Measurements from ENCODE around the gene UST. TPM values are rescaled to one million over a fixed set of nuclear protein-coding genes. Genes with fewer than 3 reads are reported as not detected.

Gene UST
- total RNA-seq, 1 experiment from 2014 or later = 10.0 TPM

DNA sequence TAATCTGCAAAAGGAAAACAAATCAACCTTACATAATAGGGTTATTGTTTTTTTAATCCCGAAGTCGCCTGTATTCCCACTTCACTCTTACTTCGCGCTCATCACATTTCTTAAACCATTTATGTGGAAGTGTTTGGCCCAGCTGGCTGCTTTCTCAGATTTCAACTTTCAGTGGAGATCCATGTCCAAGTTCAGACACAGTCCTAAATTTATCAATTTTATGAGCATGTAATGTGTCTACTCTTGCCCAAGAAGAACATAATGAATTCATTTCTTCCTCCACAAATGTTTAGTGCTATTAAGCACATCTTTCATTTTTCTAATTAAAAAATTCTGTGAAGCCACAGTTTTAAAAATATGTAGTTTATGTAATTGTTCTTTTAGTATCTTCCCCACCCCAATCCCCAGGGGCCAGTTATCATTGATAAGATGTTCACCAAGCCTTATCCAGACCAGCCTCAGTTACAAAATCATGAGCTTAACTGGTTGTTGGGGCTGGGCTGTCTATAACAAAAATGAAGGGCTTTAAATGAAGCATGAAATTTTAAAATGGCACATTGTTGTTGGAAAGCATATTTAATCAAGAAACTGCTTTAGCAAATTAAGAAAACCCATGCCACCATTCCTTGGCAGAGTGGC lies 151.7 kb downstream of the UST start:
- Mint-ChIP-seq H3K27ac (ENCODE audit: low read depth, unreplicated experiment) (no peak overlapping the region), H3K9me3 (ENCODE audit: unreplicated experiment) (no peaks in the 10 kb centered on the region), H3K4me3 (ENCODE audit: unreplicated experiment) (no peak overlapping the region), H3K36me3 (ENCODE audit: insufficient read depth, unreplicated experiment) (peaks cover 3% of the 10 kb centered on the region), H3K27me3 (ENCODE audit: insufficient read depth, unreplicated experiment) (no peaks in the 10 kb centered on the region), H3K4me1 (ENCODE audit: insufficient read depth, unreplicated experiment) (no peaks in the 10 kb centered on the region)
- ChIA-PET CTCF (interaction anchor here (0.7 kb wide), 1 partner anchor 418 kb away, joined by 3 read pairs; no protein-coding TSS in a partner anchor), POLR2A (interaction anchor here (0.6 kb wide), 1 partner anchor 12 kb away, joined by 3 read pairs; no protein-coding TSS in a partner anchor)
- BruUV-seq (replicated peaks) = no TSS peak
- intact Hi-C loops (cut with micrococcal nuclease) = no loop called here
- DNase-seq (ENCODE audit: unreplicated experiment) = no peak
- TF ChIP-seq, protein P1, sequence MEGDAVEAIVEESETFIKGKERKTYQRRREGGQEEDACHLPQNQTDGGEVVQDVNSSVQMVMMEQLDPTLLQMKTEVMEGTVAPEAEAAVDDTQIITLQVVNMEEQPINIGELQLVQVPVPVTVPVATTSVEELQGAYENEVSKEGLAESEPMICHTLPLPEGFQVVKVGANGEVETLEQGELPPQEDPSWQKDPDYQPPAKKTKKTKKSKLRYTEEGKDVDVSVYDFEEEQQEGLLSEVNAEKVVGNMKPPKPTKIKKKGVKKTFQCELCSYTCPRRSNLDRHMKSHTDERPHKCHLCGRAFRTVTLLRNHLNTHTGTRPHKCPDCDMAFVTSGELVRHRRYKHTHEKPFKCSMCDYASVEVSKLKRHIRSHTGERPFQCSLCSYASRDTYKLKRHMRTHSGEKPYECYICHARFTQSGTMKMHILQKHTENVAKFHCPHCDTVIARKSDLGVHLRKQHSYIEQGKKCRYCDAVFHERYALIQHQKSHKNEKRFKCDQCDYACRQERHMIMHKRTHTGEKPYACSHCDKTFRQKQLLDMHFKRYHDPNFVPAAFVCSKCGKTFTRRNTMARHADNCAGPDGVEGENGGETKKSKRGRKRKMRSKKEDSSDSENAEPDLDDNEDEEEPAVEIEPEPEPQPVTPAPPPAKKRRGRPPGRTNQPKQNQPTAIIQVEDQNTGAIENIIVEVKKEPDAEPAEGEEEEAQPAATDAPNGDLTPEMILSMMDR (IDR thresholded peaks at IDR 0.05; ENCODE audit: unreplicated experiment) = no peak

DNA sequence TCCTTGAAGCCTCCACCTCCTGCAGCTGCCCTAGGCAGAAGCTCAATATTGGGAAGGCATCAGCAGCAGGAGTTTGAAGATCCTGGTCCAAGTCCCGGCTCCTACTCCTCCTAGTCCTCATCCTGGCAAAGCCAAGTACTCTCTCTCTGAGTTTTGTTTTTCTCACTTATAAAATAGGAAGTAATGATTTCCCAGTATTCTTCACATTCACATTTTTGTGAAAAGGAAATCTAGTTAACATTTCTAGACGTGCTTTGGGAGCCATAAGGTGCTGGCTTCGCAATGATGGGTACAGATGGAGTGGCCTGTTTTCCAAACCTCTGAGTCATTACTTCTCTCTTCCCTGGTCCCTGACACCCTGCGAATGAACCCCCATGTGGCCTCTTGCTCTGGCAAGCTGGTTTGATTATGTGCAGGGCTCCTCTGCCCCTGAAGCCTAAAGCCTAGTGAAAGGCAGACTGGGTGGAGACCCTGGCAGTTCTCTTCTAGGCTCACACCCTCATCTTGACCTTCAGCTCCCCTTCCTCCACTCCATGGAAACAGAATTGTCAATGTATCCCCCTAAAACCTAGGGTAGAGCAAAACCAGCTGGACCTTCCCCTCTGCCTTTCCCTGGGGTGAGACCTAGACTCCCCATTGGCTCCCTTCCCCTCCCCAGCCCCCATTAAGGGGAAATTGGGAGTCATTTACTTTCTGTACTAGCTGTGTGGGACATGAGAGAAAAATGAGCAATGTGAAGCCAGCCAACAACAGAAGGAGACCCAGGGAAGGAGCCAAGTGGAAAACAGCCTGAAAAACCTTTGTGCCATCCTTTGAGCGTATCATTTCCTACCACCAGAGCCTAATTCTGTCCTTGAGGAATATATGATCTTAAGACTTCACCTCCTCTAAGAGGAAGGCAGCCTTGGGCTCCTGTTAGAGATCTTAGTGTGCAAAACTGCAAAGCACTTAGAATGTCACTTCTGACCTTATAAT lies 158.4 kb downstream of the UST start:
- H3K4me3 Mint-ChIP-seq (ENCODE audit: unreplicated experiment) = no peak overlapping the region
- intact Hi-C loops (cut with micrococcal nuclease) = no loop called here
- no peaks in the 10 kb centered on the region for H3K36me3 Mint-ChIP-seq (ENCODE audit: insufficient read depth, unreplicated experiment)
- no peak overlapping the region for H3K27ac Mint-ChIP-seq (ENCODE audit: low read depth, unreplicated experiment)
- no peak for DNase-seq (ENCODE audit: unreplicated experiment)
- TF ChIP-seq, protein P1 (IDR thresholded peaks at IDR 0.05; ENCODE audit: unreplicated experiment) = no peak
- CTCF ChIA-PET = interaction anchor here (0.9 kb wide), 1 partner anchor 19 kb away, joined by 3 read pairs; no protein-coding TSS in a partner anchor
- H3K27me3 Mint-ChIP-seq (ENCODE audit: insufficient read depth, unreplicated experiment) = no peaks in the 10 kb centered on the region
- H3K9me3 Mint-ChIP-seq (ENCODE audit: unreplicated experiment) = no peaks in the 10 kb centered on the region
- H3K4me1 Mint-ChIP-seq (ENCODE audit: insufficient read depth, unreplicated experiment) = no peaks in the 10 kb centered on the region
- POLR2A ChIA-PET = no interaction called here
- BruUV-seq (replicated peaks) = no TSS peak

DNA sequence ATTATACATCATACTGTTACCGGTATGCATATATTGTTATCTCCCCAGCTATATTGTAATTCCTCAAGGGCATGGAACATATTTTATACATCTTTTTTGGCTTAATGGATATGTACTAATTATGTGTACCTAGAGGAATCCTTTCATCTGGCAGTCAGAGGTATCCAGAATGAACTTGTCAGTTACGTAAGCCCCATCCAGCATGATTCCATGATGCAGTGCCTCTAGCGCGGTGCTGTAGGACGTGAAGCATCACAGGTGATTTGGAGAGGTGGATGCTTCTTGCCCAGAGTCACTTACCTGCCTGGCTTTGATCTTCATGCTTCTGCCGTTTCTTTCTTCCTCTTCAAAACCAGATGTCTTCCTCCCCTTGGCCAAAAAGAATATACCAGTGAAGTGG lies 159.1 kb downstream of the UST start:
- Mint-ChIP-seq H3K4me1 (ENCODE audit: insufficient read depth, unreplicated experiment) (no peaks in the 10 kb centered on the region), H3K9me3 (ENCODE audit: unreplicated experiment) (no peaks in the 10 kb centered on the region), H3K36me3 (ENCODE audit: insufficient read depth, unreplicated experiment) (no peaks in the 10 kb centered on the region), H3K4me3 (ENCODE audit: unreplicated experiment) (no peak overlapping the region), H3K27me3 (ENCODE audit: insufficient read depth, unreplicated experiment) (no peaks in the 10 kb centered on the region), H3K27ac (ENCODE audit: low read depth, unreplicated experiment) (no peak overlapping the region)
- CTCF ChIA-PET = interaction anchor here (0.9 kb wide), 1 partner anchor 20 kb away, joined by 3 read pairs; no protein-coding TSS in a partner anchor
- intact Hi-C loops (cut with micrococcal nuclease) = no loop called here
- no peak for DNase-seq (ENCODE audit: unreplicated experiment)
- TF ChIP-seq, protein P1 (IDR thresholded peaks at IDR 0.05; ENCODE audit: unreplicated experiment) = no peak
- no TSS peak for BruUV-seq (replicated peaks)
- POLR2A ChIA-PET = no interaction called here

DNA sequence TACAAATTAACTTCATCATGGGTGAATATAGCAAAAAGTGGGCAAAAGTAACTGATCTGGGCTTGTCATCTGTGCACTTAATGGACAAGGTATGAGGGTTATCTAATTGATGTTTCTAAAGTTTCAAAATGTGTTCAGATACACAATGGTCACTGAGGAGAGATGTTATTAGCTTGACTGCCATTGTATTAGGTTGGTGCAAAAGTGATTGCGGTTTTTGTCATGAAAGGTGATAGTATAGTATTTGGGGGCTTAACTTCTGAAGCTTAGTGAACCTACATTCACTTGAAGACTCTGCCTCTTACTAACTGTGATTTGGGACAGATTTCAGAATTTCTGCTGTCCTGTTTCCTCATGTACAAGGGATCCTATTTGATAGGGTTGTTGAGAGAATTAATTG lies 159.6 kb downstream of the UST start:
- no TSS peak for BruUV-seq (replicated peaks)
- Mint-ChIP-seq H3K4me1 (ENCODE audit: insufficient read depth, unreplicated experiment) (no peaks in the 10 kb centered on the region), H3K36me3 (ENCODE audit: insufficient read depth, unreplicated experiment) (no peaks in the 10 kb centered on the region), H3K27ac (ENCODE audit: low read depth, unreplicated experiment) (no peak overlapping the region), H3K9me3 (ENCODE audit: unreplicated experiment) (no peaks in the 10 kb centered on the region), H3K4me3 (ENCODE audit: unreplicated experiment) (no peak overlapping the region), H3K27me3 (ENCODE audit: insufficient read depth, unreplicated experiment) (no peaks in the 10 kb centered on the region)
- no peak for DNase-seq (ENCODE audit: unreplicated experiment)
- POLR2A ChIA-PET = no interaction called here
- TF ChIP-seq, protein P1 (IDR thresholded peaks at IDR 0.05; ENCODE audit: unreplicated experiment) = no peak
- CTCF ChIA-PET = no interaction called here
- intact Hi-C loops (cut with micrococcal nuclease) = no loop called here

Data from MCF 10A (cell line).